Activated CD8-positive, alpha-beta memory T cell treated with anti-CD3 and anti-CD28 coated beads for 24 hours (primary cell): ENCODE data around the gene C18orf63.

Source experiments
- DNase-seq: peaks from one replicate; pipeline ENCODE4 v3.0.0-alpha.2; 2020

Gene C18orf63

GRCh38 chr18:74381621-74382295, 66.1 kb downstream of the C18orf63 start:
- DNase-seq = peak; percentile 47

- peak; percentile 47 for DNase-seq
Measured at GRCh38 chr18:74382481-74383017, 66.9 kb downstream of the C18orf63 start.

- DNase-seq = no peak
Measured at GRCh38 chr18:74387383-74387782, 71.7 kb downstream of the C18orf63 start.

- DNase-seq = no peak
Measured at GRCh38 chr18:74388227-74388626, 72.6 kb downstream of the C18orf63 start.

GRCh38 chr18:74389171-74389927, 73.7 kb downstream of the C18orf63 start:
- DNase-seq = no peak

- DNase-seq = no peak
Measured at GRCh38 chr18:74389991-74390390, 74.4 kb downstream of the C18orf63 start.

GRCh38 chr18:74390900-74391299, 75.3 kb downstream of the C18orf63 start:
- no peak for DNase-seq

- no peak for DNase-seq
Measured at GRCh38 chr18:74392323-74392722, 76.7 kb downstream of the C18orf63 start.

GRCh38 chr18:74395006-74395405, 79.4 kb downstream of the C18orf63 start:
- no peak for DNase-seq

GRCh38 chr18:74395648-74396154, 80.1 kb downstream of the C18orf63 start:
- no peak for DNase-seq

GRCh38 chr18:74396171-74397169, 80.8 kb downstream of the C18orf63 start:
- no peak for DNase-seq

- DNase-seq = no peak
Measured at GRCh38 chr18:74397572-74397971, 81.9 kb downstream of the C18orf63 start.

GRCh38 chr18:74399091-74399887, 83.7 kb downstream of the C18orf63 start:
- DNase-seq = no peak

GRCh38 chr18:74400813-74401212, 85.2 kb downstream of the C18orf63 start:
- no peak for DNase-seq

GRCh38 chr18:74402806-74403433, 87.3 kb downstream of the C18orf63 start:
- DNase-seq = no peak

- DNase-seq = no peak
Measured at GRCh38 chr18:74407888-74408287, 92.2 kb downstream of the C18orf63 start.
